ENCODE measurements around the gene CAPRIN1. TPM values are rescaled to one million over a fixed set of nuclear protein-coding genes. Genes with fewer than 3 reads are reported as not detected.

CAPRIN1 gene
- total and polyA plus RNA-seq, 10 donors, result 44.9 to 188 (median 155) TPM

GRCh38 chr11:34120651-34121050 is 69.1 kb downstream of the CAPRIN1 start:
- no peak for TF ChIP-seq POLR2AphosphoS5 (IDR thresholded peaks at IDR 0.05)
- no peak for TF ChIP-seq CTCF (IDR thresholded peaks at IDR 0.05 in 8 of 11, conservative IDR thresholded peaks at IDR 0.05 in 3 of 11)
- no peak for TF ChIP-seq POLR2A (IDR thresholded peaks at IDR 0.05)
- no peak overlapping the region for H3K4me3 ChIP-seq
- H3K9me3 ChIP-seq, result no peaks in the 10 kb centered on the region
- no peak overlapping the region for H3K27ac ChIP-seq
- WGBS, 5 donors, result 93 to 100% (median 95%) methylated on average over 4 of the region's 4 CpGs
- no peaks in the 10 kb centered on the region for H3K27me3 ChIP-seq (replicated peaks in 1 of 7)
- DNase-seq, result no peak
- no peaks in the 10 kb centered on the region for H3K4me1 ChIP-seq
- peaks cover 11 to 100% (median 99%) of the 10 kb centered on the region in 6 donors for H3K36me3 ChIP-seq
- intact Hi-C loops (cut with DNase I; ENCODE audit: low total_unique reads), result no loop called here

- Histone ChIP-seq H3K36me3 (peaks cover 13 to 100% (median 92%) of the 10 kb centered on the region in 6 donors), H3K9me3 (no peaks in the 10 kb centered on the region)
- TF ChIP-seq POLR2A (IDR thresholded peaks at IDR 0.05), result no peak
- no peak for TF ChIP-seq CTCF (IDR thresholded peaks at IDR 0.05 in 8 of 11, conservative IDR thresholded peaks at IDR 0.05 in 3 of 11)
These were observed 73.5 kb downstream of the CAPRIN1 start for GRCh38 chr11:34124885-34125668.

GRCh38 chr11:34126959-34127848 is 75.7 kb downstream of the CAPRIN1 start:
- WGBS, 5 donors, result 92 to 96% (median 93%) methylated on average over 12 of the region's 12 CpGs
- Histone ChIP-seq H3K4me3 (no peak overlapping the region), H3K36me3 (peaks cover 10 to 100% (median 92%) of the 10 kb centered on the region in 6 donors), H3K27me3 (replicated peaks in 1 of 7) (no peaks in the 10 kb centered on the region), H3K27ac (no peak overlapping the region), H3K4me1 (no peaks in the 10 kb centered on the region), H3K9me3 (no peaks in the 10 kb centered on the region)
- TF ChIP-seq POLR2A (IDR thresholded peaks at IDR 0.05) (no peak), CTCF (IDR thresholded peaks at IDR 0.05 in 8 of 11, conservative IDR thresholded peaks at IDR 0.05 in 3 of 11) (no peak), POLR2AphosphoS5 (IDR thresholded peaks at IDR 0.05) (no peak)
- intact Hi-C loops (cut with DNase I; ENCODE audit: low total_unique reads), result no loop called here
- DNase-seq, result no peak

More at GRCh38 chr11:34124885-34125668, 73.5 kb downstream of the CAPRIN1 start:
- Histone ChIP-seq H3K4me3 (no peak overlapping the region), H3K4me1 (no peaks in the 10 kb centered on the region), H3K27ac (no peak overlapping the region), H3K27me3 (replicated peaks in 1 of 7) (no peaks in the 10 kb centered on the region)
- DNase-seq, result no peak
- intact Hi-C loops (cut with DNase I; ENCODE audit: low total_unique reads), result no loop called here
- WGBS, 5 donors, result 91 to 97% (median 94%) methylated on average over 4 of the region's 4 CpGs

- no peaks in the 10 kb centered on the region for H3K4me1 ChIP-seq
- intact Hi-C loops (cut with DNase I; ENCODE audit: low total_unique reads), result no loop called here
- WGBS, 5 donors, result 97 to 100% (median 98%) methylated on average over 3 of the region's 3 CpGs
- H3K27ac ChIP-seq, result no peak overlapping the region
- H3K27me3 ChIP-seq (replicated peaks in 1 of 7), result no peaks in the 10 kb centered on the region
- no peak for TF ChIP-seq POLR2AphosphoS5 (IDR thresholded peaks at IDR 0.05)
- no peak for TF ChIP-seq POLR2A (IDR thresholded peaks at IDR 0.05)
- no peak for TF ChIP-seq CTCF (IDR thresholded peaks at IDR 0.05 in 8 of 11, conservative IDR thresholded peaks at IDR 0.05 in 3 of 11)
- no peaks in the 10 kb centered on the region for H3K9me3 ChIP-seq
- no peak overlapping the region for H3K4me3 ChIP-seq
- peaks cover 10 to 100% (median 92%) of the 10 kb centered on the region in 6 donors for H3K36me3 ChIP-seq
- no peak for DNase-seq
These were observed 77.3 kb downstream of the CAPRIN1 start for GRCh38 chr11:34128824-34129223.
